ENCODE data around the gene DHRS13.

The DHRS13 gene

DNA sequence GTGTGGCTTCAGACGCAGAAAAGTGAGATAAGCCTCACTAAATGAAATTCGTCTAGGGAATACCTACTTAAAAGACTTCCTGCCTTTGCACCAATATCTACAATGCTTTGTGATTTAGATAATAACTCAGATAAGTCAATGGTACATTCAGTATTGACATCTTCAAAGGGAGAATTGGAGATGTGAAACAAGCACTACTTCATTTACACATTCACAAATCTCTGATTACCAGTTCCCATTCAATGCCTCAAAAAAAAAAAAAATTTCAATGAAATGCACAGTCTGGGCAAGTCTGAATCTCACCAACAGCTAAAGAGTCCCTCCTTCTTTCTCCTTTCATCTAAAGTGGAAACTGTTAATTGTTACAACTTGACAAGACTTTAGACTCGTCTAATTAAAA, 44.8 kb upstream of the DHRS13 start:
- Histone ChIP-seq H3K9ac (ENCODE audit: low read depth in 1 of 2, low read length in 2 of 2) (peak overlapping the region in 1 of 2 donors; percentile 83), H3K27me3 (ENCODE audit: control insufficient read depth in 1 of 2, insufficient read depth in 2 of 2, low read length in 2 of 2) (no peaks in the 10 kb centered on the region), H3K9me3 (ENCODE audit: control insufficient read depth in 1 of 2, low read length in 2 of 2) (no peaks in the 10 kb centered on the region), H3K4me1 (ENCODE audit: control insufficient read depth in 1 of 2, insufficient read depth in 2 of 2, low read length in 2 of 2) (peaks cover 23 to 33% of the 10 kb centered on the region in 2 donors), H3K27ac (ENCODE audit: low read depth, low read length) (no peak overlapping the region), H3K4me3 (ENCODE audit: low read depth in 1 of 2, low read length in 2 of 2) (peak overlapping the region in 1 of 2 donors; percentile 90), H3K36me3 (ENCODE audit: control insufficient read depth in 1 of 2, insufficient read depth in 2 of 2, low read length in 2 of 2) (peaks cover 0 to 8% of the 10 kb centered on the region in 2 donors)

- Histone ChIP-seq H3K4me3 (ENCODE audit: low read depth in 1 of 2, low read length in 2 of 2) (no peak overlapping the region), H3K27me3 (ENCODE audit: control insufficient read depth in 1 of 2, insufficient read depth in 2 of 2, low read length in 2 of 2) (no peaks in the 10 kb centered on the region), H3K36me3 (ENCODE audit: control insufficient read depth in 1 of 2, insufficient read depth in 2 of 2, low read length in 2 of 2) (peaks cover 0 to 17% of the 10 kb centered on the region in 2 donors), H3K9me3 (ENCODE audit: control insufficient read depth in 1 of 2, low read length in 2 of 2) (no peaks in the 10 kb centered on the region), H3K9ac (ENCODE audit: low read depth in 1 of 2, low read length in 2 of 2) (no peak overlapping the region), H3K27ac (ENCODE audit: low read depth, low read length) (no peak overlapping the region), H3K4me1 (ENCODE audit: control insufficient read depth in 1 of 2, insufficient read depth in 2 of 2, low read length in 2 of 2) (peaks cover 21 to 31% of the 10 kb centered on the region in 2 donors)
Observed at GRCh38 chr17:28946239-28946638, 43.4 kb upstream of the DHRS13 start.

- no peak overlapping the region for H3K27ac ChIP-seq (ENCODE audit: low read depth, low read length)
Observed at GRCh38 chr17:28944862-28945741, 42.2 kb upstream of the DHRS13 start.

DNA sequence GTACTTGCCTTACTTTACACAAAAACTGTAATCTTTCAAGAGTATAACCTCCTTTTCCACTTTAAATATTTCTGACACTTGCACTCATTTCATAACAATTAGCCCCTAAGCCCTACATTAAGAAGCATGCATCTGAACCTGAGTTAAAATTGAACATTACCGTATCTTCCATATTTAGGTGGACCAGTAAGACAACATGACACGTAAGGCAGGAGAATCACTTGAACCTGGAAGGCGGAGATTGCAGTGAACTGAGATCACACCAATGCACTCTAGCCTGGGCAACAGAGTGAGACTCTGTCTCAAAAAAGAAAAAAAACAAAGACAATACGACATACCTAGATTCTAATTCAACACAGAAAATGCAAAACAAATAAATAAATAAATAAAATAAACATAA, 41.5 kb upstream of the DHRS13 start:
- H3K4me1 ChIP-seq (ENCODE audit: control insufficient read depth in 1 of 2, insufficient read depth in 2 of 2, low read length in 2 of 2), result peaks cover 26 to 31% of the 10 kb centered on the region in 2 donors
- no peak overlapping the region for H3K4me3 ChIP-seq (ENCODE audit: low read depth in 1 of 2, low read length in 2 of 2)
- H3K9ac ChIP-seq (ENCODE audit: low read depth in 1 of 2, low read length in 2 of 2), result no peak overlapping the region
- H3K27me3 ChIP-seq (ENCODE audit: control insufficient read depth in 1 of 2, insufficient read depth in 2 of 2, low read length in 2 of 2), result no peaks in the 10 kb centered on the region
- H3K36me3 ChIP-seq (ENCODE audit: control insufficient read depth in 1 of 2, insufficient read depth in 2 of 2, low read length in 2 of 2), result peaks cover 0 to 20% of the 10 kb centered on the region in 2 donors
- H3K9me3 ChIP-seq (ENCODE audit: control insufficient read depth in 1 of 2, low read length in 2 of 2), result no peaks in the 10 kb centered on the region
- no peak overlapping the region for H3K27ac ChIP-seq (ENCODE audit: low read depth, low read length)

More at GRCh38 chr17:28944862-28945741, 42.2 kb upstream of the DHRS13 start:
- no peaks in the 10 kb centered on the region for H3K27me3 ChIP-seq (ENCODE audit: control insufficient read depth in 1 of 2, insufficient read depth in 2 of 2, low read length in 2 of 2)
- no peak overlapping the region for H3K9ac ChIP-seq (ENCODE audit: low read depth in 1 of 2, low read length in 2 of 2)
- H3K36me3 ChIP-seq (ENCODE audit: control insufficient read depth in 1 of 2, insufficient read depth in 2 of 2, low read length in 2 of 2), result peaks cover 0 to 20% of the 10 kb centered on the region in 2 donors
- no peaks in the 10 kb centered on the region for H3K9me3 ChIP-seq (ENCODE audit: control insufficient read depth in 1 of 2, low read length in 2 of 2)
- peaks cover 25 to 31% of the 10 kb centered on the region in 2 donors for H3K4me1 ChIP-seq (ENCODE audit: control insufficient read depth in 1 of 2, insufficient read depth in 2 of 2, low read length in 2 of 2)
- no peak overlapping the region for H3K4me3 ChIP-seq (ENCODE audit: low read depth in 1 of 2, low read length in 2 of 2)

DNA sequence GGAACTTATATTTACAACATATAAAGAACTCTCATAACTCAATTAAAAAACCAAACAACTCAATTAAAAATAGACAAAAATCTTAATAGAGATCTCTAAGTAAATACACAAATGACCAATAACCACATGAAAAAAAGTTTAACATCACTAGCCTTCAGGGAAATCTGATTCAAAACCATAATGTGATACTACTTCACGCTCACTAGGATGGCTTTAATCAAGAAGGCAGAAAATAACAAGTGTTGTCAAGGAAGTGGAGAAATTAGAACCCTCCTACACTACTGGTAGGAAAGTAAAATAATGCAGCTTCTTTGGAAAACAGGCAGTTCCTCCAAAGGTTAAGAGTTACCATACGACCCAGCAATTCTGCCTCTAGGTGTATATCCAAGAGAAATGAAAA, 40.0 kb upstream of the DHRS13 start:
- Histone ChIP-seq H3K9ac (ENCODE audit: low read depth in 1 of 2, low read length in 2 of 2) (no peak overlapping the region), H3K27me3 (ENCODE audit: control insufficient read depth in 1 of 2, insufficient read depth in 2 of 2, low read length in 2 of 2) (no peaks in the 10 kb centered on the region), H3K4me1 (ENCODE audit: control insufficient read depth in 1 of 2, insufficient read depth in 2 of 2, low read length in 2 of 2) (peaks cover 18 to 24% of the 10 kb centered on the region in 2 donors), H3K4me3 (ENCODE audit: low read depth in 1 of 2, low read length in 2 of 2) (no peak overlapping the region), H3K9me3 (ENCODE audit: control insufficient read depth in 1 of 2, low read length in 2 of 2) (no peaks in the 10 kb centered on the region), H3K36me3 (ENCODE audit: control insufficient read depth in 1 of 2, insufficient read depth in 2 of 2, low read length in 2 of 2) (peaks cover 0 to 28% of the 10 kb centered on the region in 2 donors), H3K27ac (ENCODE audit: low read depth, low read length) (no peak overlapping the region)

GRCh38 chr17:28941251-28941650, 38.4 kb upstream of the DHRS13 start:
- H3K27ac ChIP-seq (ENCODE audit: low read depth, low read length), result no peak overlapping the region
- H3K4me1 ChIP-seq (ENCODE audit: control insufficient read depth in 1 of 2, insufficient read depth in 2 of 2, low read length in 2 of 2), result peaks cover 15 to 23% of the 10 kb centered on the region in 2 donors
- no peaks in the 10 kb centered on the region for H3K9me3 ChIP-seq (ENCODE audit: control insufficient read depth in 1 of 2, low read length in 2 of 2)
- H3K9ac ChIP-seq (ENCODE audit: low read depth in 1 of 2, low read length in 2 of 2), result no peak overlapping the region
- H3K4me3 ChIP-seq (ENCODE audit: low read depth in 1 of 2, low read length in 2 of 2), result no peak overlapping the region
- H3K36me3 ChIP-seq (ENCODE audit: control insufficient read depth in 1 of 2, insufficient read depth in 2 of 2, low read length in 2 of 2), result peaks cover 0 to 28% of the 10 kb centered on the region in 2 donors
- no peaks in the 10 kb centered on the region for H3K27me3 ChIP-seq (ENCODE audit: control insufficient read depth in 1 of 2, insufficient read depth in 2 of 2, low read length in 2 of 2)

DNA sequence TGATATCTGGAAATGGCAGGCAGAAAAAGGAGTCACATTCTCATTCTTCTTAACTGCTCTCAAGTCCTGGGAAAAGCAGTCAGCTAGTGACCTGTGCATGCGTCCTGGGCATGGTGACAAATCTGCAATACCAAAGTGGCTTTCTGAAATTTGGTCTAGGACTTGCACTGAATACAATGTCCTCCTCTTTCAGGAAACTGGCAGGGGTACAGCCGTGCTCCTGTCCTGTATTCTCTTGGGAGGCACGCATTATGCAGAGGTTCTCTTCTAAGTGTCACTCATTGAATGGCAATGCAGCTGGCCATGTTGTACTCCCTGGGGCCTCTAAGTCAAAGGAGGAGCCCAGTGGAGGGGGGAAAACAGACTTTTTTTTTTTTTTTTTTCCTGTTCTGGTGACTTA, 37.8 kb upstream of the DHRS13 start:
- Histone ChIP-seq H3K4me3 (ENCODE audit: low read depth in 1 of 2, low read length in 2 of 2) (no peak overlapping the region), H3K36me3 (ENCODE audit: control insufficient read depth in 1 of 2, insufficient read depth in 2 of 2, low read length in 2 of 2) (peaks cover 2 to 28% of the 10 kb centered on the region in 2 donors), H3K9ac (ENCODE audit: low read depth in 1 of 2, low read length in 2 of 2) (no peak overlapping the region), H3K27me3 (ENCODE audit: control insufficient read depth in 1 of 2, insufficient read depth in 2 of 2, low read length in 2 of 2) (no peaks in the 10 kb centered on the region), H3K4me1 (ENCODE audit: control insufficient read depth in 1 of 2, insufficient read depth in 2 of 2, low read length in 2 of 2) (peaks cover 20 to 24% of the 10 kb centered on the region in 2 donors), H3K9me3 (ENCODE audit: control insufficient read depth in 1 of 2, low read length in 2 of 2) (no peaks in the 10 kb centered on the region), H3K27ac (ENCODE audit: low read depth, low read length) (no peak overlapping the region)

DNA sequence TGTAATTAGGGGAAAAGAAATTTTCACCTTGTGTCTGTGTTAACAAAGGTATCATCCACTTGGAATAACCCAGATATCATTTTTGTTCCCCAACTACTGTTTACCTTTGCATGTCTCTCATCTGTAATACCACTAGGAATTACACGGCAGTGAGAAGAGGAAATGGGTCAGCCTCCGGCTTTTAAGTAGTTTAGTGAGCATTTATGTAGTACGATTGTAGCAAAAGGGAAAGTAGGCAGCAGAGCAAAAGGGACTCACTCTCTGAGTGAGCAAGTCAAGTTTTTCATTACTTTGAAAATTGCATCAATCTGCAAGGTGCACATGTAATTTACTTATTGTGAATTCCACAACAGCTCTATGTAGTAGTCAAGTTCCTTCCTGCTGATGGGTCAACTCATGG, 37.3 kb upstream of the DHRS13 start:
- Histone ChIP-seq H3K36me3 (ENCODE audit: control insufficient read depth in 1 of 2, insufficient read depth in 2 of 2, low read length in 2 of 2) (peaks cover 4 to 28% of the 10 kb centered on the region in 2 donors), H3K9ac (ENCODE audit: low read depth in 1 of 2, low read length in 2 of 2) (no peak overlapping the region), H3K4me1 (ENCODE audit: control insufficient read depth in 1 of 2, insufficient read depth in 2 of 2, low read length in 2 of 2) (peaks cover 20 to 21% of the 10 kb centered on the region in 2 donors), H3K27me3 (ENCODE audit: control insufficient read depth in 1 of 2, insufficient read depth in 2 of 2, low read length in 2 of 2) (no peaks in the 10 kb centered on the region), H3K9me3 (ENCODE audit: control insufficient read depth in 1 of 2, low read length in 2 of 2) (no peaks in the 10 kb centered on the region), H3K27ac (ENCODE audit: low read depth, low read length) (no peak overlapping the region), H3K4me3 (ENCODE audit: low read depth in 1 of 2, low read length in 2 of 2) (no peak overlapping the region)

DNA sequence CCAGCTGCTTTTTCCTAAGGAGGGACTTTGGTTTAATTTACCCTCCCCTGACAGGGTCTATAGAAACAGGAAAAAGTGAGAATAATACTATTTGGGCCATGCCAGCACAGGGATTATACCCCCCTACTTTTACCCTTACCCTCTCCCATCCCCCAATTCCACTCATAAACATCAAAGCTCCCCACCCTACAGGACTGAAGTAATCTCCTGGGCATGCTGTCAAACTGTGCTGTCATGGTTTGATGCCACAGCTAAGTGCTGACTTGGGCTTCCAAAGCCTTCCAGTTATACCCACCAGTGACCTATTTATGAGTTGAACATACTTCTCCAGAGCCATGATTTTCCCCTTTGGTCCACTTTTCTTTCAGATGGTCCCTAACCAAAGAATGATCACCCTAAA, 35.7 kb upstream of the DHRS13 start:
- no peak overlapping the region for H3K9ac ChIP-seq (ENCODE audit: low read depth in 1 of 2, low read length in 2 of 2)
- no peak overlapping the region for H3K4me3 ChIP-seq (ENCODE audit: low read depth in 1 of 2, low read length in 2 of 2)
- H3K27me3 ChIP-seq (ENCODE audit: control insufficient read depth in 1 of 2, insufficient read depth in 2 of 2, low read length in 2 of 2), result no peaks in the 10 kb centered on the region
- H3K4me1 ChIP-seq (ENCODE audit: control insufficient read depth in 1 of 2, insufficient read depth in 2 of 2, low read length in 2 of 2), result peaks cover 18 to 20% of the 10 kb centered on the region in 2 donors
- H3K36me3 ChIP-seq (ENCODE audit: control insufficient read depth in 1 of 2, insufficient read depth in 2 of 2, low read length in 2 of 2), result peaks cover 4 to 25% of the 10 kb centered on the region in 2 donors
- no peak overlapping the region for H3K27ac ChIP-seq (ENCODE audit: low read depth, low read length)
- no peaks in the 10 kb centered on the region for H3K9me3 ChIP-seq (ENCODE audit: control insufficient read depth in 1 of 2, low read length in 2 of 2)

GRCh38 chr17:28937044-28937729, 34.3 kb upstream of the DHRS13 start:
- Histone ChIP-seq H3K36me3 (ENCODE audit: control insufficient read depth in 1 of 2, insufficient read depth in 2 of 2, low read length in 2 of 2) (peaks cover 4 to 24% of the 10 kb centered on the region in 2 donors), H3K4me1 (ENCODE audit: control insufficient read depth in 1 of 2, insufficient read depth in 2 of 2, low read length in 2 of 2) (peaks cover 18 to 20% of the 10 kb centered on the region in 2 donors), H3K9me3 (ENCODE audit: control insufficient read depth in 1 of 2, low read length in 2 of 2) (no peaks in the 10 kb centered on the region), H3K27ac (ENCODE audit: low read depth, low read length) (no peak overlapping the region), H3K9ac (ENCODE audit: low read depth in 1 of 2, low read length in 2 of 2) (no peak overlapping the region), H3K27me3 (ENCODE audit: control insufficient read depth in 1 of 2, insufficient read depth in 2 of 2, low read length in 2 of 2) (no peaks in the 10 kb centered on the region), H3K4me3 (ENCODE audit: low read depth in 1 of 2, low read length in 2 of 2) (no peak overlapping the region)
